Measurements from ENCODE around the gene LRG1.

LRG1 gene

DNA sequence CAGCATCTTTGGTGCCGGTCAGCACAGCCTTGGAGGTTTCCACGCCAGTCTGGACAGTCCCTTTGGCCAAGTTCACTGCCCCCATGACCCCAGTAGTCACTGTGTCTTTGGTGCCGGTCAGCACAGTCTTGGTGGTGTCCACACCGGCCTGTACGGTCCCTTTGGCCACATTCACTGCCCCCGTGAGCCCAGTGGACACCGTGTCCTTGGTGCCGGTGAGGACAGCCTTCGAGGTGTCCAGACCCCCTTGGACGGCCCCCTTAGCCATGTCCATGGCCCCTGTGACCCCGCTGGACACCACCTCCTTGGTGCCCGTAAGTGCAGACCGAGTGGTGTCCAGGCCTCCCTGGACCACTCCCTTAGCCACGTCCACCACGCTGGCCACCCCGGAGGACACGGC lies 26.6 kb downstream of the LRG1 start:
- peaks cover 0 to 19% of the 10 kb centered on the region in 2 donors for H3K4me1 ChIP-seq (ENCODE audit: control insufficient read depth in 1 of 2, insufficient read depth in 2 of 2, low read length in 2 of 2)
- H3K4me3 ChIP-seq (ENCODE audit: low read depth in 1 of 2, low read length in 2 of 2), result no peak overlapping the region
- H3K9me3 ChIP-seq (ENCODE audit: control insufficient read depth in 1 of 2, low read length in 2 of 2), result no peaks in the 10 kb centered on the region
- no peak overlapping the region for H3K27ac ChIP-seq (ENCODE audit: low read length)
- peaks cover 0 to 27% of the 10 kb centered on the region in 2 donors for H3K36me3 ChIP-seq (ENCODE audit: control insufficient read depth in 1 of 2, insufficient read depth in 2 of 2, low read length in 2 of 2)
- no peaks in the 10 kb centered on the region for H3K27me3 ChIP-seq (ENCODE audit: low read depth, low read length)

DNA sequence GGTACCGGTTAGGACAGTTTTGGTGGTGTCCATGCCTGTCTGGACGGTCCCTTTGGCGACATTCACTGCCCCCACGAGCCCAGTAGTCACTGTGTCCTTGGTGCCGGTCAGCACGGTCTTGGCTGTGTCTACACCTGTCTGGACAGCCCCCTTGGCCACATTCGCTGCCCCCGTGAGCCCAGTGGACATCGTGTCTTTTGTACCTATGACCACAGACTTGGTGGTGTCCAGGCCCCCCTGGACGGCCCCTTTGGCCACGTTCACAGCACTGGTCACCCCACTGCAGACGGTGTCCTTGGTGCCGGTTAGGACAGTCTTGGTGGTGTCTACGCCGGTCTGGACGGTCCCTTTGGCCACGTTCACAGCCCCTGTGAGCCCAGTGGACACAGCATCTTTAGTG lies 27.8 kb downstream of the LRG1 start:
- Histone ChIP-seq H3K36me3 (ENCODE audit: control insufficient read depth in 1 of 2, insufficient read depth in 2 of 2, low read length in 2 of 2) (peaks cover 0 to 31% of the 10 kb centered on the region in 2 donors), H3K4me3 (ENCODE audit: low read depth in 1 of 2, low read length in 2 of 2) (no peak overlapping the region), H3K9me3 (ENCODE audit: control insufficient read depth in 1 of 2, low read length in 2 of 2) (no peaks in the 10 kb centered on the region), H3K4me1 (ENCODE audit: control insufficient read depth in 1 of 2, insufficient read depth in 2 of 2, low read length in 2 of 2) (peaks cover 0 to 28% of the 10 kb centered on the region in 2 donors), H3K27ac (ENCODE audit: low read length) (no peak overlapping the region), H3K27me3 (ENCODE audit: low read depth, low read length) (no peaks in the 10 kb centered on the region)

DNA sequence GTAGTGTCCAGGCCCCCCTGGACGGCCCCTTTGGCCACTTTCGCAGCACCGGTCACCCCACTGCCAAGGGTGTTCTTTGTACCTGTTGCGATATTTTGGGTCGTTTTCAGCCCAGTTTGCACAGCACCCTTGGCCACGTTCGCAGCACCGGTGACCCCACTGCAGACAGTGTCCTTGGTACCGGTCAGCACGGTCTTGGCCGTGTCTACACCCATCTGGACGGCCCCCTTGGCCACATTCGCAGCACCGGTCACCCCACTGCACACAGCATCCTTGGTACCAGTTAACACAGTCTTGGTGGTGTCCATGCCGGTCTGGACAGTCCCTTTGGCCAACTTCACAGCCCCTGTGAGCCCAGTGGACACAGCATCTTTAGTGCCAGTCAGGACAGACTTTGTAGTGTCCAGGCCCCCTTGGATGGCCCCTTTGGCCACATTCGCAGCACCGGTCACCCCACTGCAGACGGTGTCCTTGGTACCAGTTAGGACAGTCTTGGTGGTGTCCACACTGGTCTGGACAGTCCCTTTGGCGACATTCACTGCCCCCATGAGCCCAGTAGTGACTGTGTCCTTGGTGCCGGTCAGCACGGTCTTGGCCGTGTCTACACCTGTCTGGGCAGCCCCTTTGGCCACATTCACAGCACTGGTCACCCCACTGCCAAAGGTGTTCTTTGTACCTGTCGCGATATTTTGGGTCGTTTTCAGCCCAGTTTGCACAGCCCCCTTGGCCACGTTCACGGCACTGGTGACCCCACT lies 28.4 kb downstream of the LRG1 start:
- peaks cover 0 to 35% of the 10 kb centered on the region in 2 donors for H3K36me3 ChIP-seq (ENCODE audit: control insufficient read depth in 1 of 2, insufficient read depth in 2 of 2, low read length in 2 of 2)
- H3K27me3 ChIP-seq (ENCODE audit: low read depth, low read length), result no peaks in the 10 kb centered on the region
- H3K4me1 ChIP-seq (ENCODE audit: control insufficient read depth in 1 of 2, insufficient read depth in 2 of 2, low read length in 2 of 2), result peaks cover 0 to 27% of the 10 kb centered on the region in 2 donors
- H3K27ac ChIP-seq (ENCODE audit: low read length), result no peak overlapping the region
- no peak overlapping the region for H3K4me3 ChIP-seq (ENCODE audit: low read depth in 1 of 2, low read length in 2 of 2)
- no peaks in the 10 kb centered on the region for H3K9me3 ChIP-seq (ENCODE audit: control insufficient read depth in 1 of 2, low read length in 2 of 2)

DNA sequence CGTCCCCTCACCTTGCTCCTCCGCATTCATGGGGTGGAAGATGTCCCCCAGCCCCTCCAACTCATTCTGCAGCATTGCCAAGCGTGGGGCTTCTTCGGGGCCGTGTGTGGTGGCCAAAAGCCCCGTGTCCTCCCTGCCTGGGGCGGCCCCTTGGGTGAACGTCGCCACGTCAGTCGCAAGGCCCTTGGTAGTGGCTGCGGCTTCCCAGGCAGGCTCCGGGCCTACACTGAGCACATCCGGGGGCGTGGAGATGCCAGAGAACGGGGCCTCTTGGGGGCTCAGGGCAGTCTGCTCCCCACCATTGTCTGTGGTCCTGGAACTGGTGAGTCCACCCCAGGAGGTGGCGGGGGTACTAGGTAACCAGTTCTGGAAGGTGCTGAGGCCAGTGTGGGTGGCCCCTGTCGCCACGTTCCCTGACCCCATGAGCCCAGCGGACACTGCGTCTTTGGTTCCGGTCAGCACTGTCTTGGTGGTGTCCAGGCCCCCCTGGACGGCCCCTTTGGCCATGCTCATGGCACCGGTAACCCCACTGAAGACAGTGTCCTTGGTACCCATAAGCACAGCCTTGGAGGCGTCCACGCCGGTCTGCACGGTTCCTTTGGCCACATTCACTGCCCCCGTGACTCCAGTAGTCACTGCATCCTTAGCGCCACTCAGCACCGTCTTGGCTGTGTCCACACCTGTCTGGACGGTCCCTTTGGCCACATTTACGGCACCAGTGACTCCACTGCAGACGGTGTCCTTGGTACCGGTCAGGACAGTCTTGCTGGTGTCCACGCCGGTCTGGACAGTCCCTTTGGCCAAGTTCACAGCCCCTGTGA lies 29.2 kb downstream of the LRG1 start:
- Histone ChIP-seq H3K36me3 (ENCODE audit: control insufficient read depth in 1 of 2, insufficient read depth in 2 of 2, low read length in 2 of 2) (peaks cover 0 to 43% of the 10 kb centered on the region in 2 donors), H3K27ac (ENCODE audit: low read length) (no peak overlapping the region), H3K4me3 (ENCODE audit: low read depth in 1 of 2, low read length in 2 of 2) (no peak overlapping the region), H3K9me3 (ENCODE audit: control insufficient read depth in 1 of 2, low read length in 2 of 2) (no peaks in the 10 kb centered on the region), H3K27me3 (ENCODE audit: low read depth, low read length) (no peaks in the 10 kb centered on the region), H3K4me1 (ENCODE audit: control insufficient read depth in 1 of 2, insufficient read depth in 2 of 2, low read length in 2 of 2) (peaks cover 0 to 29% of the 10 kb centered on the region in 2 donors)

DNA sequence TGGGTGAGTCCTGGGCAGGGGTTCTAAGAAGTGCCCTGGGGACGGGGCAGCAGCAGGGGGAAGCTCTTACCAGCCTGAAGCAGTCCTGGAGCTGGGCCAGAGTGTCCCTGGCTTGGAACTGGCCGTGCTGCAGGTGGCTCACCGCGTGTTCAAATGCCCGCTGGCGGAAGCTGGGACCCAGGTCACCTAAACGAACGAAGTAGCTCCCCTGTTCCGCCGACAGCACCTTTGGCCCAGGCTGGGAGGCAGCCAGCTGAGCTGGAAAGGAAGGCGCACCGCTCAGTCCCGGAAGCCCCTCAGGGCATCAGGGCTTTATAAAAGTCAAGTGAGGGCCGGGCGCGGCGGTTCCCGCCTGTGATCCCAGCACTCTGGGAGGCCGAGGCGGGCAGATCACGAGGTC lies 31.1 kb downstream of the LRG1 start:
- Histone ChIP-seq H3K4me3 (ENCODE audit: low read depth in 1 of 2, low read length in 2 of 2) (no peak overlapping the region), H3K36me3 (ENCODE audit: control insufficient read depth in 1 of 2, insufficient read depth in 2 of 2, low read length in 2 of 2) (peaks cover 0 to 61% of the 10 kb centered on the region in 2 donors), H3K27ac (ENCODE audit: low read length) (no peak overlapping the region), H3K27me3 (ENCODE audit: low read depth, low read length) (no peaks in the 10 kb centered on the region), H3K9me3 (ENCODE audit: control insufficient read depth in 1 of 2, low read length in 2 of 2) (no peaks in the 10 kb centered on the region), H3K4me1 (ENCODE audit: control insufficient read depth in 1 of 2, insufficient read depth in 2 of 2, low read length in 2 of 2) (peaks cover 0 to 45% of the 10 kb centered on the region in 2 donors)

DNA sequence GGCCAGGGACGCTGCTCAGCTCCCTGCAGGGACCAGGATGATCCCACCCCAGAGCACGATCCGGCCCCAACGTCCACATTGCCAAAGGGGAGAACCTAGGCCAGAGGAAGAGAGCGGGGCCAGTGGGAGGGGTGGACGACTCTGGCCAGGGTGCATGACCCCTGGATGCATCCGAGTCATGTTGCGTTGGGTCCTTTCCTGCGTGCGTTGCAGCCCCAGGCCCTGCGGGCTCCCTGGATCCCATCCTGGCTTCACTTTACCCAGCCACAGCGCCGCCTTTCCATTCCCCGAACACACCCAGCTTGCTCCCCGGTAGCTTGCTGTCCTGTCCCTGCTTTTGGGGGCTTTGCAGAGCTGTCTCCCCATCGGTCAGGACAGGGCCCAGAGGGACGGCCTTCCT lies 32.0 kb downstream of the LRG1 start:
- Histone ChIP-seq H3K27ac (ENCODE audit: low read length) (no peak overlapping the region), H3K4me3 (ENCODE audit: low read depth in 1 of 2, low read length in 2 of 2) (no peak overlapping the region), H3K4me1 (ENCODE audit: control insufficient read depth in 1 of 2, insufficient read depth in 2 of 2, low read length in 2 of 2) (peaks cover 0 to 45% of the 10 kb centered on the region in 2 donors), H3K27me3 (ENCODE audit: low read depth, low read length) (no peaks in the 10 kb centered on the region), H3K36me3 (ENCODE audit: control insufficient read depth in 1 of 2, insufficient read depth in 2 of 2, low read length in 2 of 2) (peaks cover 0 to 62% of the 10 kb centered on the region in 2 donors), H3K9me3 (ENCODE audit: control insufficient read depth in 1 of 2, low read length in 2 of 2) (no peaks in the 10 kb centered on the region)

DNA sequence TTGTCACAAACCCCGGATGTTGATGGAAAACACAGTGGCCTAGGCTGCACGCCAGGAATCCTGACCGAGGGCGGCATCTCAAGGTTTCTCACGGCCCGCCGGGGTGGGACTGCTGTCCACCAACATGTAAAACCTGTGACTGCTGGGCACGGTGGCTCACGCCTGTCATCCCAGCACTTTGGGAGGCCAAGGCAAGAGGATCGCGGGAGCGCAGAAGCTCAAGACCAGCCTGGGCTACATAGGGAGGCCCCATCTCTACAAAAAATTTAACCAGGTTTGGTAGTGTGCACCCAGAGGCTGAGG lies 32.7 kb downstream of the LRG1 start:
- H3K27ac ChIP-seq (ENCODE audit: low read length), result no peak overlapping the region
- no peaks in the 10 kb centered on the region for H3K9me3 ChIP-seq (ENCODE audit: control insufficient read depth in 1 of 2, low read length in 2 of 2)
- peaks cover 0 to 45% of the 10 kb centered on the region in 2 donors for H3K4me1 ChIP-seq (ENCODE audit: control insufficient read depth in 1 of 2, insufficient read depth in 2 of 2, low read length in 2 of 2)
- H3K27me3 ChIP-seq (ENCODE audit: low read depth, low read length), result no peaks in the 10 kb centered on the region
- no peak overlapping the region for H3K4me3 ChIP-seq (ENCODE audit: low read depth in 1 of 2, low read length in 2 of 2)
- peaks cover 0 to 67% of the 10 kb centered on the region in 2 donors for H3K36me3 ChIP-seq (ENCODE audit: control insufficient read depth in 1 of 2, insufficient read depth in 2 of 2, low read length in 2 of 2)

DNA sequence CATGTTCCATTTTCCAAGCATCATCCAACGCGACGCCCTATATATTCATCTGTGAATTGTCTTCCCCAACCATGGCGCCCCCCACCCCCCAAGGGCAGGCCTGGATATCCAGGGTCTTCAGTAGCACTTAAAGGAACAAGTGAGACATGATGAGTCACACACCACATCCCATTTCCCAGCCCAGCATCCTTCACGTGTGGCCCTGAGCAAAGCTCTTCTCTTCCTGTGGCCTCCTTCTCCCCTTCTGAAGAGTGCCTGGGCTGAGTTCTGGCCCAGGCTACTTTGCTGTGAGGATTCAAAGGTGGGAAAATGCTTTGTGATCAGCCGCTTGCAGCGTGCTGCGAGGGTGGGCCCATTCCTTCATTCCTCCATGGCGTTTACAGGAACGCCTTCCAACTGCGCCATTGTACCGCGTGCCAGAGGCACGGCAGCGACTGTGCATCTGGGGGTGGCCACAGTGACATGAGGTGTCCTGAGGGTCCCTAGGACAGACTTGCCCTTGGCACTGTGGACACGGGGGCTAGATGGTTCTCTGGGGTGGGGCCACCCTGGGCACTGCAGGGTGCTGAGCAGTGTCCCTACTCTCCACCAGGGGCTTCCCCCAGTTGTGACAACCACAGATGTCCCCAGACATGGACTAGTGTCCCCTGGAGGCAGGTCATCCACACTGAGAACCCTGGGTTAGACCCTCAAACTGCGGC lies 33.2 kb downstream of the LRG1 start:
- Histone ChIP-seq H3K27ac (ENCODE audit: low read length) (no peak overlapping the region), H3K27me3 (ENCODE audit: low read depth, low read length) (no peaks in the 10 kb centered on the region), H3K4me3 (ENCODE audit: low read depth in 1 of 2, low read length in 2 of 2) (no peak overlapping the region), H3K4me1 (ENCODE audit: control insufficient read depth in 1 of 2, insufficient read depth in 2 of 2, low read length in 2 of 2) (peaks cover 0 to 45% of the 10 kb centered on the region in 2 donors), H3K36me3 (ENCODE audit: control insufficient read depth in 1 of 2, insufficient read depth in 2 of 2, low read length in 2 of 2) (peaks cover 0 to 66% of the 10 kb centered on the region in 2 donors), H3K9me3 (ENCODE audit: control insufficient read depth in 1 of 2, low read length in 2 of 2) (no peaks in the 10 kb centered on the region)

DNA sequence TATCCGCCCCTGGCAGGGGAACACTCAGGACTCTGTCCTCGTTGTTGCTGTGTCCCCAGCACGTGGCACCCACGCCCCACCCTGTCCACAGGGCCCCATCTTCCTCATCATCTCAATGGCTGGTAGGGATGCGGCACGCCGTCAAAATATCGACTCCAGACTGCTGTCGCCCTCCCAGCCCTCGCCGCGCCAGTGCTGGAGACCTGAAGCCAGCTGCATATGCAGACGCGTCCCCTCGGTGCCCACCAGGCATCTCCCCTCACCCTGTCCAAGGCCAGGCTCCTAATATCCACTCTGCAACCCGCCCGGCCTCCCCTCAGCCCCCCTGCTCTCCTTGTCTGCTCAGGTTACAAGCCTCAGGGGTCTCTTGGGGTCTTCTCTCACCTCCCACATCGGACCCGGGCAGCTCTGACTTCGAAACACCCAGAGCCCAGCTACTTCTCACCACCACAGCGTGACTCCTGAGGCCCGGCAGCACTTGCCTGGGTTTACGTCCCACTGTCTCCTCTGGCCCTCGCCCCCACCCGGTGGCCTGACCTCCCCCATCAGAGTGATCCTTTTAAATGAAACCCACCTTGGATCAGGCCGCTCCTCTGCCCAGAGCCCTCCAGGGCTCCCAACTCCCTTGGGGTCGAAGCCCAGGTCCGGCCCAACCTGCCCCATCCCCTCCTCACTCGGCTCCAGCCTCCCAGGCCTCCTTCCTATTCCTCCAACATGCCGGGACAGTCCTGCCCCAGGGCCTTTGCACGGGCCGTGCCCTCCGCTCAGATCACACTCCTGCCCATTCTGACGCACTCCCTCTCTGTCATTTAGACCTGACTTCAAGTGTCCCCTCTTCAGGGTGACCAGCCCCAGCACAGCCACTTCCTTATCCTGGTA lies 34.0 kb downstream of the LRG1 start:
- H3K4me3 ChIP-seq (ENCODE audit: low read depth in 1 of 2, low read length in 2 of 2), result no peak overlapping the region
- peaks cover 0 to 69% of the 10 kb centered on the region in 2 donors for H3K36me3 ChIP-seq (ENCODE audit: control insufficient read depth in 1 of 2, insufficient read depth in 2 of 2, low read length in 2 of 2)
- H3K27me3 ChIP-seq (ENCODE audit: low read depth, low read length), result no peaks in the 10 kb centered on the region
- H3K27ac ChIP-seq (ENCODE audit: low read length), result no peak overlapping the region
- H3K4me1 ChIP-seq (ENCODE audit: control insufficient read depth in 1 of 2, insufficient read depth in 2 of 2, low read length in 2 of 2), result peaks cover 0 to 39% of the 10 kb centered on the region in 2 donors
- H3K9me3 ChIP-seq (ENCODE audit: control insufficient read depth in 1 of 2, low read length in 2 of 2), result no peaks in the 10 kb centered on the region

DNA sequence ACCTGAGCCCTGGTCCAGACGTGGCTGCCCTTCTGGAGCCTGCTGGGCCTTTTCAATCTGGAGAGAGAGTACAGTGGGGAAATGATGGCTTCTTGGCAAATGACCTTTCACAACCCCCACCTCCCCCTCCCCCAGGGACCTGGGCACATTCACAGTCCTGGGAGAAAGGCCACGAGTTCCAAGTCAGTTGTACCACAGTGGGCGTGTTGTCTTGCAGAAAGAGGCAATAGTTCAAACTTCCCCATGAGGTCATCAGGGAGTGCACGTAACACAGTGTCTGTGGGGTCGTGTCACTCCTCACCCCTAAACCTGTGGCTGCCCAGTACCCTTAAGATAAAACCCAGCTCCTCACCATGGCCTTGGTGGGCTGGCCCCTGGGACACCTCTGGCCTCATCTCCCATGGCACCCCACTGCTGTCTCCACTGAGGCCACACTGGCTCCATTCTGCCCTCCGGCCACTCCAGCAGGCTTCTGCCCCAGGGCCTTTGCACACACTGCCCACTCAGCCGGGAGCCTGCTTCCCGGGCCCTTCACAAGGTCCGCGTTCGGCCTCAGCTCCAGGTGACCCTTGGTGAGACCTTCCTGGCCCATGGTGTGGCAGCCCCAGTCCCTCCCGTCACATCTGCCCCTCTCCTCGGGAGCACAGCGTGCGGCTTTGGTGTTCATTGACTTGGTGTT lies 34.8 kb downstream of the LRG1 start:
- no peaks in the 10 kb centered on the region for H3K9me3 ChIP-seq (ENCODE audit: control insufficient read depth in 1 of 2, low read length in 2 of 2)
- no peaks in the 10 kb centered on the region for H3K27me3 ChIP-seq (ENCODE audit: low read depth, low read length)
- H3K36me3 ChIP-seq (ENCODE audit: control insufficient read depth in 1 of 2, insufficient read depth in 2 of 2, low read length in 2 of 2), result peaks cover 0 to 65% of the 10 kb centered on the region in 2 donors
- no peak overlapping the region for H3K4me3 ChIP-seq (ENCODE audit: low read depth in 1 of 2, low read length in 2 of 2)
- H3K4me1 ChIP-seq (ENCODE audit: control insufficient read depth in 1 of 2, insufficient read depth in 2 of 2, low read length in 2 of 2), result peaks cover 0 to 38% of the 10 kb centered on the region in 2 donors
- H3K27ac ChIP-seq (ENCODE audit: low read length), result no peak overlapping the region
